GM12878 (cell line): ENCODE data around the gene DNAAF1. TPM values are rescaled to one million over a fixed set of nuclear protein-coding genes. Genes with fewer than 3 reads are reported as not detected.
A peak's percentile ranks its signal among the peaks of the same experiment; 100 is the strongest.
"Not testable (repeated sequence)": the region's sequence is repeated elsewhere in the genome, so short reads cannot be mapped to it uniquely, and the experiment has no call there.

ENCODE experiments used
- ATAC-seq: fragments of 200-7000 bp; cut with Tn5 transposase; 3 replicates; pipeline ENCODE4 v1.9.1; 2020; ENCODE audit warnings: mild to moderate bottlenecking, moderate library complexity
- BruUV-seq: library from RNA; stranded (reverse); fragments of 400-500 nt; replicated peaks from 2 replicates; lab custom pipeline; 2021; lab: Mats Ljungman, UMichigan
- CTCF ChIA-PET: fragments of 300-600 bp; sonication (Branson Sonifier 250); formaldehyde crosslinking; extraction: SDS; loops from one replicate; lab custom pipeline; 2021; ENCODE audit warnings: inconsistent platforms; lab: Yijun Ruan, JAX
- POLR2A ChIA-PET: fragments of 350-600 bp; formaldehyde crosslinking; extraction: SDS; loops from one replicate; lab custom pipeline; 2021; ENCODE audit warnings: inconsistent platforms; lab: Charles Lee
- RAD21 ChIA-PET: fragments of 300-600 bp; sonication (Branson Sonifier 250); formaldehyde crosslinking; loops from one replicate; lab custom pipeline; 2023; ENCODE audit warnings: antibody characterized with exemption; ENCODE audit not compliant: unreplicated experiment; lab: Charles Lee
- SMC1A ChIA-PET: fragments of 300-600 bp; sonication (Branson Sonifier 250); formaldehyde crosslinking; loops from one replicate; lab custom pipeline; 2023; ENCODE audit not compliant: unreplicated experiment, uncharacterized antibody; lab: Charles Lee
- DNase-seq: peaks from one replicate; pipeline ENCODE4 v3.0.0-alpha.2; 2011; ENCODE audit warnings: low read depth, low spot score
- FAIRE-seq: peaks from 3 replicates; lab custom pipeline; 2011; peaks lifted over from hg19 to GRCh38; lab: Jason Lieb, UNC
- H2AFZ ChIP-seq: 2 replicates; pipeline ENCODE4 v1.6.0; 2011; ENCODE audit warnings: low read depth, low read length, control low read depth; ENCODE audit not compliant: control insufficient read depth
- H3K27ac ChIP-seq: 2 replicates; pipeline ENCODE4 v1.5.1; 2011; ENCODE audit warnings: control low read depth; ENCODE audit not compliant: control insufficient read depth, insufficient read depth
- H3K27me3 ChIP-seq, 2 experiments: replicated peaks in 1 of 2; 2 replicates each; pipeline versions ENCODE4 v1.6.0 to v1.6.1; 2011; ENCODE audit warnings: low read length in 1 of 2; ENCODE audit not compliant: control insufficient read depth in 2 of 2, insufficient read depth in 2 of 2
- H3K36me3 ChIP-seq, 2 experiments: 2 replicates each; pipeline ENCODE4 v1.5.1; 2011; ENCODE audit warnings: low read length in 1 of 2; ENCODE audit not compliant: control insufficient read depth in 2 of 2, insufficient read depth in 2 of 2
- H3K4me1 ChIP-seq: 2 replicates; pipeline ENCODE4 v1.6.1; 2011; ENCODE audit warnings: mild to moderate bottlenecking, low read length, moderate library complexity, mixed read lengths; ENCODE audit not compliant: control insufficient read depth, insufficient read depth
- H3K4me2 ChIP-seq: 2 replicates; pipeline ENCODE4 v1.6.0; 2011; ENCODE audit warnings: control low read depth; ENCODE audit not compliant: control insufficient read depth, insufficient read depth
- H3K4me3 ChIP-seq: fragments of 200-600 bp; sonication (generic); 2 replicates; pipeline ENCODE4 v1.5.1; 2016
- H3K79me2 ChIP-seq: 2 replicates; pipeline ENCODE4 v1.6.0; 2011; ENCODE audit warnings: low read length; ENCODE audit not compliant: control insufficient read depth, insufficient read depth
- H3K9ac ChIP-seq: 2 replicates; pipeline ENCODE4 v1.8.0; 2011; ENCODE audit warnings: low read length, control low read depth, mixed read lengths; ENCODE audit not compliant: control insufficient read depth, insufficient read depth
- H3K9me3 ChIP-seq: replicated peaks from 3 replicates; pipeline ENCODE4 v1.5.1; 2011; ENCODE audit warnings: mild to moderate bottlenecking, low read length; ENCODE audit not compliant: control insufficient read depth, insufficient read depth
- H4K20me1 ChIP-seq: 2 replicates; pipeline ENCODE4 v1.6.0; 2011; ENCODE audit not compliant: control insufficient read depth, insufficient read depth
- BMI1 ChIP-seq: fragments of 450-650 bp; IDR thresholded peaks from 2 replicates; pipeline ENCODE4 v1.6.1; 2016; ENCODE audit warnings: mild to moderate bottlenecking, moderate library complexity, borderline replicate concordance
- MYB ChIP-seq: fragments of 150-350 bp; IDR thresholded peaks from 2 replicates; pipeline ENCODE4 v1.6.1; 2014; ENCODE audit warnings: mild to moderate bottlenecking, low read depth, low read length, borderline replicate concordance
- NKRF ChIP-seq: fragments of 450-650 bp; conservative IDR thresholded peaks from 2 replicates; pipeline ENCODE4 v1.6.1; 2017; ENCODE audit warnings: mild to moderate bottlenecking, moderate library complexity
- SPI1 ChIP-seq: IDR thresholded peaks from 2 replicates; pipeline ENCODE4 v1.6.1; 2011; ENCODE audit warnings: low read depth, mild to moderate bottlenecking, low read length, moderate library complexity, borderline replicate concordance; ENCODE audit not compliant: insufficient read depth
- WGBS: methylation state at CpG from one replicate; pipeline ENCODE4 v1.1.6; 2016; ENCODE audit warnings: low lambda C conversion rate; ENCODE audit not compliant: insufficient replicate concordance, insufficient coverage; ENCODE audit errors: missing lambda C conversion rate; 5-methylcytosine and 5-hydroxymethylcytosine counted together
- in situ Hi-C: fragments of 300-500 bp; cut with MboI; formaldehyde crosslinking; loops from 9 replicates; pipeline ENCODE4 v1.14.3; 2018; ENCODE audit warnings: mixed read lengths
- intact Hi-C: fragments of 100-400 bp; cut with micrococcal nuclease; formaldehyde crosslinking; loops from one replicate; pipeline ENCODE4 v1.14.2; 2022; ENCODE audit not compliant: unreplicated experiment
- polyA plus RNA-seq, 11 experiments: library from polyadenylated mRNA; depleted of rRNA in 4 of 11; unstranded in 6 of 11; stranded (reverse) in 5 of 11; fragments of >200 nt; fragmentation: Nextera tagmentation in 4 of 11; fragmentation: Illumina TruSeq in 1 of 11; extraction: Ambion mirVana in 4 of 11; extraction: Trizol in 1 of 11; gene quantifications; 1 replicate in 1 of 11; 2 replicates in 10 of 11; pipeline versions ENCODE4 v1.2.1 to v1.2.3, GENCODE V29; 2011 to 2016; ENCODE audit warnings: inconsistent platforms in 2 of 11, missing spikeins in 2 of 11, low read depth in 1 of 11
- total RNA-seq, 4 experiments: library from RNA; depleted of rRNA in 3 of 4; stranded (reverse); fragments of >200 nt in 3 of 4; fragmentation: Illumina TruSeq in 1 of 4; extraction: Trizol in 1 of 4; gene quantifications; 2 replicates each; pipeline versions ENCODE4 v1.2.1 to v1.2.3, GENCODE V29; 2013 to 2021

The DNAAF1 gene
- total and polyA plus RNA-seq, 10 of the 15 experiments (the other 5 are each of a cell fraction or from before 2014, with no cell fraction given), result 0.02 to 0.76 (median 0.08) TPM; not detected in 6

GRCh38 chr16:84111525-84111924 is 33.6 kb upstream of the DNAAF1 start (continued):
- TF ChIP-seq SPI1, result no peak
- no peak for TF ChIP-seq NKRF
- TF ChIP-seq MYB, result no peak
- TF ChIP-seq BMI1, result no peak
- TF ChIP-seq, all 136 proteins: peak for 0

- intact Hi-C loops, SMC1A ChIA-PET, H4K20me1 ChIP-seq, POLR2A ChIA-PET, H3K27me3 ChIP-seq, FAIRE-seq, ATAC-seq, H3K9ac ChIP-seq, in situ Hi-C loops, H3K9me3 ChIP-seq, RAD21 ChIA-PET, DNase-seq, H2AFZ ChIP-seq, H3K27ac ChIP-seq, H3K36me3 ChIP-seq, BruUV-seq: not testable (repeated sequence)
- CTCF ChIA-PET, result interaction anchor here (0.6 to 6.7 kb wide), 5 partner anchors 11 to 140 kb away, joined by 3 to 58 read pairs (median 3); partner anchors contain the start of gene TAF1C
- Histone ChIP-seq H3K79me2 (peaks cover 61% of the 10 kb centered on the region), H3K4me2 (peak overlapping the region; percentile 47; the same call in 1 of the 2 replicates), H3K4me1 (peaks cover 20% of the 10 kb centered on the region), H3K4me3 (peak overlapping the region; percentile 26; the same call in 1 of the 2 replicates)
- WGBS, result 94% methylated on average over 3 of the region's 3 CpGs
Measured at GRCh38 chr16:84111949-84112348, 33.2 kb upstream of the DNAAF1 start.
